HG03039 (cell line): ENCODE data around the gene BBLN.
"Not testable (repeated sequence)": the region's sequence is repeated elsewhere in the genome, so short reads cannot be mapped to it uniquely, and the experiment has no call there.

Experiments
- ATAC-seq: cut with Tn5 transposase; IDR thresholded peaks from one replicate; pipeline ENCODE4 v1.9.1; 2021; ENCODE audit warnings: mild to moderate bottlenecking, moderate library complexity; ENCODE audit not compliant: unreplicated experiment

Gene BBLN

GRCh38 chr9:128124451-128124850 is 35.6 kb upstream of the BBLN start:
- no peak for ATAC-seq

DNA sequence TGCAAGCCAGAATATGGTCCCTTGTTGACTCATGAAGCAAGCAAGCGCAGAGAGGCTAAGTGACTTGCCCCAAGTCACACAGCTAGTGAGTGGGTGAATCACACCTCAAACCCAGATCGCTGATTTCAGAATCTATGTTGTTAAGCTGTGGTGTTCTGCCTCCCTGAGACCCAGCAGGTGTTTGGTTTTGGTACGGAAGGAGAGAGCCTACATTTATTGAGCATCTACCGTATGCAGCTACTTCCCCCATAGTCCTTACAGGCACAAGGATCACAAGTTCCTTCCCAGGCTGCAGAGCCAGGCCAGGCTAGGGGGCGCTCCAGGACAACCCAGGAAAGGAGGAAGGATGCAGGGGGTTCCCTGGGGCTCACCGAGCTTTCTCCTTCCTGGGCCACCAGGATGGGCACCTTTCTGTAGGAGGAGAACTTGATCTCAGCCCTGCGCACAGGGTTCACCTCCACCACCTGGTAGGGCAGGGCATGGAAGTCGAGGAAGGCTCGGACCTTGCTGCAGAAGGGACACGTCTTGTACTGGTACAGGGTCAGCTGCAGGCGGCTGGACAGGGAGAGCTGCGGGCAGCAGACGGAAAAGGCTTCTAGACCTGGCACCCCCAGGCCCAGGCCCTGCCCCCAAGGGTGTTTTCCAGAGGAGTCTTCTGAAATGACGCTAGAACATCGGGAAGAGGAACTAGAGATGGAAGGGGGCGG is 35.0 kb upstream of the BBLN start:
- no peak for ATAC-seq

- no peak for ATAC-seq
Observed at GRCh38 chr9:128125580-128126354, 34.3 kb upstream of the BBLN start.

DNA sequence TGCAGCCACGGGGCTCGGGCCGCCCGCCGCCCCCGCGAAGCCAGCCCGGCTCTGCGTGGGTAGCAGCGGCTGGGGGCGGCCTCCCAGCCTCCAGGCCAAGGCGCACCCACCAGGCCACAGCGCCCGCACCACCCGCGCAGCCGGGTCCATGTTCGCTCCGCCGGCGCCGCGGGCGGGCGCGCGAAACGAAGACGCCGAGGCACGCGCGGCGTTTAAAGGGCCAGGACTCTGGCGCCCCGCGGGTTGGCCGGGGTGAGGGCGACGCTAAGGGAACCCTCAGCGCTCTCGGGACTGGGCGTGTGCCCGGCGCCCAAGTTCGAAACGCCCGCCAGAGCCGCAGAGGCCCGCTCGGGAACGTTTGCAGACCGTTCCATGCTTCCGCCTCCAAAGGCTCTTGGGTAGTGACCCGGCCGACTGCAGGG is 32.5 kb upstream of the BBLN start, which contains the start of gene PTGES2:
Gene PTGES2 (minus strand): TSS at position 162 of the 422 bp plus-strand sequence. CDS start 12 bp downstream, at position 150.
- ATAC-seq: peak; percentile 54

GRCh38 chr9:128127990-128128835 is 31.9 kb upstream of the BBLN start:
- ATAC-seq: peak; percentile 52

GRCh38 chr9:128128836-128129590 is 31.1 kb upstream of the BBLN start:
- no peak for ATAC-seq

- ATAC-seq: not testable (repeated sequence)
Observed at GRCh38 chr9:128129976-128130590, 30.0 kb upstream of the BBLN start.

- ATAC-seq: not testable (repeated sequence)
Observed at GRCh38 chr9:128130651-128131050, 29.4 kb upstream of the BBLN start.

- ATAC-seq: not testable (repeated sequence)
Observed at GRCh38 chr9:128131346-128131745, 28.7 kb upstream of the BBLN start.

DNA sequence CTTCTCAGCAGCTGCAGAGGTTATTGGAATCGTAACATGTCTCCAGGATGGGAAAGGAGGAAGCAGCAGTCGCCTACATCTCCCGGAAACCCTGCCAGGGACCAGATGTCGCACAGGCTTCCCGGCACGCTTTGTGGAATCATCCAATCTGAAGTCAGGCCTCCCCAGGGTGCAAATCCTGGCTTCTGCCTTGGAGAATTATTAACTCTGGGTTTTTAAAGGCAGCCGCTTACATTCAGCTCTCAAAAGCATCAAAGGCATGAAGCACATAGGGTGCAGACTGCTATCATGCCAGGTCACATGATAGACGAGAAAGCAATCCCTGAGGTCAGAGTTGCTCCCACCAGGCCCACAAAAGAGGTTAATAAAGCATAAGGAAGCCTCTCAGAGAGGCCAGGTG is 27.9 kb upstream of the BBLN start:
- ATAC-seq: not testable (repeated sequence)

GRCh38 chr9:128135561-128135960 is 24.5 kb upstream of the BBLN start:
- not testable (repeated sequence) for ATAC-seq

- no peak for ATAC-seq
Observed at GRCh38 chr9:128136816-128137793, 23.0 kb upstream of the BBLN start.

GRCh38 chr9:128138001-128138400 is 22.1 kb upstream of the BBLN start:
- no peak for ATAC-seq

DNA sequence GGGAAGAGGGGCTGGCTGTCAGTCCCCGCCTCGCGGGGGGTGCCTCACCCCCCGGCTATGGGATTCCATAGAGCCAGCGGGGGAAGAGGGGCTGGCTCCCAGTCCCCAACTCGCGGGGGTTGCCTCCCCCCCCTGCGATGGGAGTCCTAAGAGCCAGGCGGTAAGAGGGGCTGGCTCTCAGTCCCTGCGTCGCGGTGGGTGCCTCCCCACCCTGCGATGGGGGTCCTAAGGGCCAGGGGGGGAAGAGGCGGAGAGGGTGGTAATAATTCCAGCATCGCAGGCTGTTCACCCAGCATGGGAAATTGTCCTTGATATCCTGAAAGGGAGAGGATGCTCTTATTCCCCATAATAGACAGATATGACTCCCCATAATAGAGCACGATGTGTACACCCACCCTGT is 20.4 kb upstream of the BBLN start:
- ATAC-seq: no peak

DNA sequence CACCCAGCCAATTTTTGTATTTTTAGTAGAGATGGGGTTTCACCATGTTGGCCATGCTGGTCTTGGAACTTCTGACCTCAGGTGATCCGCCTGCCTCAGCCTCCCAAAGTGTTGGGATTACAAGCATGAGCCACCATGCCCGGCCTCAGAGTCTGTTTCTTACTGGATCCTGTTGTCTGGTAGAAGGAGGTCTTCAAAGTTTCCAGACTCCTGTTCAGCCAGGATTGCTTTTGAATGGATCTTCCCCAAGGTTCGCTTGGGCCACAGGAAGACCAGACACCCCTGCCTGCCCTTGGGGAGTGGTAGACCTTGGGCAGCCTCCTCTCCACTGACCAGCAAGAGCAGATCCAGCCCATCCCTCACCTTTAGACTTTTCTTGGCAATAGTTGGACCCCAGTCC is 18.5 kb upstream of the BBLN start:
- no peak for ATAC-seq

DNA sequence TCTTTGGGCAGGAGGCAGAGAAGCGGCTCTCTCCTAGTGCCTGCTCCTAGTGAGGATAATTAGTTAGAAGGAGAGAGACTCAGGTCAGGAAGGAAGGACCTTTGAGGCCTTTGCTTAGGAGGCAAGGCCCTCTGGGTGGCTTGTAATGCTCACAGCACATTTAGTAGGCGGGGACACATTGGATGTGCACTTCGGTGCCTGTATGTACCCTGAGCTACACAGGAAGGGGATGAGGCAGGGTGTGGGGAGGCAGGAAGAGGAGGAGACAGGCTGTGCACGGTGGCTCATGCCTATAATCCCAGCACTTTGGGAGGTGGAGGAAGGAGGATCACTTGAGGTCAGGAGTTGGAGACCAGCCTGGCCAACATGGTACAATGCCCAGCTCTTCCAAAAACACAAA is 18.0 kb upstream of the BBLN start:
- ATAC-seq: no peak

DNA sequence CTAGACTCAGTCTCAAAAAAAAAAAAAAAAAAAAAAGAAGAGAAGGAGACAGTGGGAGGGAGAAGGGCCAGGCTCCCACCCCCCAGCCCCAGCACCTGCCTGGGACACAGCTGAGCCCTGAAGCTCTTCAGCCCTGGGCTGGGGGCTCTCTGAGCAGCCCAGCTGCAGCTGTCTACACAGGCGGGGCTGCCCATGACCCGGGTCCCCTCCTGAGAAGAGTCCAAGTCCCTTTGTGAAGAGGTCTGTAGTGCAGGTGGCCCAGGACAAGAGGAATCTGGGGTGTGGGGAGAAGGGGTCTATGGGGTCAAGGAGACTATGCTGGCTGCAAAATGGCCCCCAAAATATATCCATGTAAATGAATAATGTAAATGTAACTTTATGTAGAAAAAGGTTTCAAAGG is 17.5 kb upstream of the BBLN start:
- ATAC-seq: no peak

DNA sequence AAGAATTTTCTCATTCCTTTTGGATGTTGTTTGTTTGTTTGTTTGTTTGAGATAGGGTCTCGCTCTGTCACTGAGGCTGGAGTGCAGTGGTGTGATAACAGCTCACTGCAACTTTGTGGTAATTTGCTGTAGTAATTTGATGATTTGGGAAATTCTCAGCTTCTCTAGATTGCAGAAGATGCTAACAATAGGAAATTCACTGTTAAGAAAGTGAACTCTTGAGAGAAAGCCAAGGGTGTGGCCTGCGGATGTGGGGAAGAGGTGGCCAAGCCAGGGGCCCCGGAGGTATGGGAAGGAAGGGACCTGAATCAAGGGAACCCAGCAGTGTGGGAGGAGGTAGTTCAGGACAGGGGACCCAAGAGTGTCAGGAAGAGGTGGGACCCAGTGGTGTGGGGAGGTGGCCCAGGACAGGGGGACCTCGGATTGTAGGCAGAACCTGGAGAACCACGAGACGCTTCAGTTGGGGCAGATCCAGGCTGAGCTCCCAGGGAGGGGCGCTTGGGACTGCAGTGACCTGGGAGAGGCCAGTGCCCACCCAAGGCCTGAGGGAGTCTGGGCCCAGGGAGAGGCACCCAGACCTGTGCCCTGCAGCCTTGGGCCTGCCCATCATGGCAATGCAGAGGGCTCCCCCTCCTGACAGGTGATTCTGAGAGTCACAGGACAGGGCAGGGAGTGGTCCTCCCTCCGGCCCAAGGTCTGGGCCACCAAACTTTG is 16.4 kb upstream of the BBLN start:
- ATAC-seq: no peak
